Left renal pelvis (tissue), 4 donors: ENCODE measurements around the gene OSER1. TPM values are rescaled to one million over a fixed set of nuclear protein-coding genes. Genes with fewer than 3 reads are reported as not detected.
"Not testable (repeated sequence)": the region's sequence is repeated elsewhere in the genome, so short reads cannot be mapped to it uniquely, and the experiment has no call there.

ENCODE experiments used
- DNase-seq, 4 donors: peaks; one replicate each; pipeline ENCODE4 v3.0.0-alpha.2; 2013; ENCODE audit warnings: low read depth in 4 of 4, low spot score in 3 of 4
- polyA plus RNA-seq, 4 donors: library from polyadenylated mRNA; unstranded; fragments of 120-200 nt; gene quantifications; one replicate each; pipeline ENCODE4 v1.2.1, GENCODE V29; 2013; ENCODE audit not compliant: insufficient read length in 4 of 4

Gene OSER1
- polyA plus RNA-seq, 4 donors = 40.6 to 52.0 (median 48.5) TPM

GRCh38 chr20:44204156-44204831 is 6.3 kb downstream of the OSER1 start:
- no peak for DNase-seq

- DNase-seq = no peak
Measured at GRCh38 chr20:44203161-44203560, 7.4 kb downstream of the OSER1 start.

- no peak for DNase-seq
Measured at GRCh38 chr20:44200983-44201382, 9.6 kb downstream of the OSER1 start.

- no peak for DNase-seq
Measured at GRCh38 chr20:44200371-44200770, 10.2 kb downstream of the OSER1 start.

- DNase-seq = no peak
Measured at GRCh38 chr20:44199877-44200276, 10.7 kb downstream of the OSER1 start.

- no peak for DNase-seq
Measured at GRCh38 chr20:44198872-44199271, 11.7 kb downstream of the OSER1 start.

- DNase-seq = no peak
Measured at GRCh38 chr20:44196271-44196670, 14.3 kb downstream of the OSER1 start.

- no peak for DNase-seq
Measured at GRCh38 chr20:44195605-44196004, 15.0 kb downstream of the OSER1 start.

- DNase-seq = no peak
Measured at GRCh38 chr20:44193801-44194200, 16.8 kb downstream of the OSER1 start.

- DNase-seq = not testable (repeated sequence)
Measured at GRCh38 chr20:44191640-44192039, 18.9 kb downstream of the OSER1 start.

GRCh38 chr20:44190197-44190852 is 20.2 kb downstream of the OSER1 start:
- not testable (repeated sequence) for DNase-seq

GRCh38 chr20:44188752-44189151 is 21.8 kb downstream of the OSER1 start:
- DNase-seq = no peak

- no peak for DNase-seq
Measured at GRCh38 chr20:44187772-44188709, 22.5 kb downstream of the OSER1 start.

- DNase-seq = no peak
Measured at GRCh38 chr20:44187054-44187771, 23.4 kb downstream of the OSER1 start, which contains the start of gene JPH2. TSS of gene JPH2 (minus strand) at chr20:44187188. CDS start at chr20:44186705, 483 bp downstream.

- no peak for DNase-seq
Measured at GRCh38 chr20:44186674-44187053, 23.9 kb downstream of the OSER1 start.

GRCh38 chr20:44186201-44186600 is 24.4 kb downstream of the OSER1 start:
- DNase-seq = no peak

GRCh38 chr20:44185574-44185973 is 25.0 kb downstream of the OSER1 start:
- no peak for DNase-seq

GRCh38 chr20:44183282-44183681 is 27.3 kb downstream of the OSER1 start:
- DNase-seq = no peak

GRCh38 chr20:44182863-44183262 is 27.7 kb downstream of the OSER1 start:
- DNase-seq = no peak

GRCh38 chr20:44182135-44182765 is 28.3 kb downstream of the OSER1 start:
- no peak for DNase-seq
